Loucy (cell line): ENCODE data around the gene APCDD1.

Experiments used
- H2AFZ ChIP-seq: fragments of 200-600 bp; sonication (generic); 2 replicates; pipeline ENCODE4 v1.6.0; 2016; ENCODE audit warnings: antibody characterized with exemption, mild to moderate bottlenecking, low read length, moderate library complexity
- H3F3A ChIP-seq: fragments of 200-600 bp; 2 replicates; pipeline ENCODE4 v1.6.0; 2016; ENCODE audit warnings: antibody characterized with exemption, low read depth, mild to moderate bottlenecking
- H3K27me3 ChIP-seq: fragments of 200-600 bp; sonication (generic); 2 replicates; pipeline ENCODE4 v1.6.1; 2014; ENCODE audit warnings: low read length, mild to moderate bottlenecking; ENCODE audit not compliant: insufficient read depth, poor library complexity, severe bottlenecking
- H3K36me3 ChIP-seq: fragments of 200-600 bp; sonication (generic); 2 replicates; pipeline ENCODE4 v1.6.1; 2016; ENCODE audit warnings: low read length; ENCODE audit not compliant: insufficient read depth
- H3K4me1 ChIP-seq: fragments of 200-600 bp; sonication (generic); 2 replicates; pipeline ENCODE4 v1.5.1; 2014; ENCODE audit warnings: low read length, mild to moderate bottlenecking; ENCODE audit not compliant: insufficient read depth, poor library complexity, severe bottlenecking
- H3K4me2 ChIP-seq: fragments of 200-600 bp; sonication (generic); 2 replicates; pipeline ENCODE4 v1.6.0; 2014; ENCODE audit warnings: antibody characterized with exemption, low read length, low read depth, mild to moderate bottlenecking; ENCODE audit not compliant: poor library complexity, severe bottlenecking
- H3K4me3 ChIP-seq: fragments of 200-600 bp; sonication (generic); 2 replicates; pipeline ENCODE4 v1.5.1; 2014; ENCODE audit warnings: low read length, mild to moderate bottlenecking, mixed read lengths; ENCODE audit not compliant: poor library complexity, severe bottlenecking
- H3K79me2 ChIP-seq: fragments of 200-600 bp; sonication (generic); 2 replicates; pipeline ENCODE4 v1.6.1; 2014; ENCODE audit warnings: low read length; ENCODE audit not compliant: insufficient read depth
- H3K9ac ChIP-seq: fragments of 200-600 bp; sonication (generic); 2 replicates; pipeline ENCODE4 v1.6.0; 2014; ENCODE audit warnings: mild to moderate bottlenecking, low read depth, low read length, moderate library complexity; ENCODE audit not compliant: poor library complexity, severe bottlenecking
- H3K9me2 ChIP-seq: fragments of 200-600 bp; sonication (generic); replicated peaks from 2 replicates; pipeline ENCODE4 v1.6.1; 2016; ENCODE audit warnings: low read depth, low read length, mixed read lengths
- H3K9me3 ChIP-seq: fragments of 200-600 bp; sonication (generic); 2 replicates; pipeline ENCODE4 v1.6.1; 2014; ENCODE audit warnings: mild to moderate bottlenecking, antibody characterized with exemption, low read length, low read depth; ENCODE audit not compliant: insufficient read depth
- H4K20me1 ChIP-seq: fragments of 200-600 bp; sonication (generic); 2 replicates; pipeline ENCODE4 v1.6.0; 2014; ENCODE audit warnings: antibody characterized with exemption, low read length, mild to moderate bottlenecking; ENCODE audit not compliant: insufficient read depth, poor library complexity, severe bottlenecking
- CTCF ChIP-seq: fragments of 200-600 bp; sonication (generic); conservative IDR thresholded peaks from 2 replicates; pipeline ENCODE4 v1.5.1; 2014; ENCODE audit warnings: mild to moderate bottlenecking, antibody characterized with exemption, low read length
- EZH2phosphoT487 ChIP-seq: fragments of 200-600 bp; IDR thresholded peaks from 2 replicates; pipeline ENCODE4 v1.6.1; 2018; ENCODE audit warnings: antibody characterized with exemption, mild to moderate bottlenecking, moderate library complexity, borderline replicate concordance

Gene APCDD1

DNA sequence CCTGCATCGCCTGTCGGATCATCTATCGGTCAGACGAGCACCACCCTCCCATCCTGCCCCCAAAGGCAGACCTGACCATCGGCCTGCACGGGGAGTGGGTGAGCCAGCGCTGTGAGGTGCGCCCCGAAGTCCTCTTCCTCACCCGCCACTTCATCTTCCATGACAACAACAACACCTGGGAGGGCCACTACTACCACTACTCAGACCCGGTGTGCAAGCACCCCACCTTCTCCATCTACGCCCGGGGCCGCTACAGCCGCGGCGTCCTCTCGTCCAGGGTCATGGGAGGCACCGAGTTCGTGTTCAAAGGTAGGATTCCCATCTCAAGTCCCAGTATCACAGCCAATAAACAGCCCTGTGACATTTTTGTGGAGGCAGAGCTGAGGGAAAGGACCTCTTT is 31.0 kb downstream of the APCDD1 start:
- Histone ChIP-seq H3K9me2 (no peaks in the 10 kb centered on the region), H3F3A (peaks cover 5% of the 10 kb centered on the region), H3K27me3 (no peaks in the 10 kb centered on the region), H3K36me3 (no peaks in the 10 kb centered on the region), H4K20me1 (no peaks in the 10 kb centered on the region), H3K9me3 (no peaks in the 10 kb centered on the region), H3K79me2 (no peaks in the 10 kb centered on the region), H3K4me2 (no peak overlapping the region), H3K9ac (no peak overlapping the region), H3K4me1 (peaks cover 62% of the 10 kb centered on the region), H2AFZ (no peak overlapping the region), H3K4me3 (no peak overlapping the region)
- no peak for TF ChIP-seq CTCF
- TF ChIP-seq EZH2phosphoT487, result no peak

DNA sequence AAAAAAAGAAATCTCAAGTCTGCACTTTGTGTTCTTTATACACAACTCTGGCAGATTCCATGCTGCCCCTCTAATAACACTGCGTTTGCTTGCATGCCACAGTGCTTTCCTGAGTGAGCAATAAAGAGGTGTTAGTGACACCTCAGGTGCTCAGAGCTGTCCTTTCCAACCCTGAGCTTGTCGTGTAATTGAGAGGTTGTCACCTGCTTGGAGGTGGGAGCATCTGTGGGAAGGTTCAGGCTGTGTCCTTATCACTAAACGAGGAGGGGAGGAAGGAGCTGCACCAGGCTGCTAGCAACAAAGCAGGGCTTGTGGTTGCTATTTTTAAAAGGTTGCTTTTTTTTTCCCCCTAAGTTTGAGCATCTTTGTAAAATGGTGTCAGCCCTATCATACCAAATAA is 31.9 kb downstream of the APCDD1 start:
- no peak overlapping the region for H3K4me2 ChIP-seq
- H4K20me1 ChIP-seq, result no peaks in the 10 kb centered on the region
- no peak overlapping the region for H3K4me3 ChIP-seq
- H3K9me3 ChIP-seq, result no peaks in the 10 kb centered on the region
- TF ChIP-seq CTCF (no peak), EZH2phosphoT487 (no peak)
- no peaks in the 10 kb centered on the region for H3K79me2 ChIP-seq
- no peak overlapping the region; the same call in 1 of the 2 replicates for H2AFZ ChIP-seq
- no peaks in the 10 kb centered on the region for H3K27me3 ChIP-seq
- H3K9me2 ChIP-seq, result no peaks in the 10 kb centered on the region
- H3K9ac ChIP-seq, result no peak overlapping the region
- peaks cover 69% of the 10 kb centered on the region for H3K4me1 ChIP-seq
- H3K36me3 ChIP-seq, result no peaks in the 10 kb centered on the region
- H3F3A ChIP-seq, result peaks cover 5% of the 10 kb centered on the region

GRCh38 chr18:10487154-10487553 is 32.7 kb downstream of the APCDD1 start:
- Histone ChIP-seq H3K9me3 (no peaks in the 10 kb centered on the region), H3K36me3 (no peaks in the 10 kb centered on the region), H3K4me1 (peaks cover 63% of the 10 kb centered on the region), H3K9ac (no peak overlapping the region), H4K20me1 (no peaks in the 10 kb centered on the region), H3K79me2 (no peaks in the 10 kb centered on the region), H2AFZ (no peak overlapping the region), H3K9me2 (no peaks in the 10 kb centered on the region), H3K4me2 (no peak overlapping the region), H3F3A (peaks cover 5% of the 10 kb centered on the region), H3K4me3 (no peak overlapping the region), H3K27me3 (no peaks in the 10 kb centered on the region)
- no peak for TF ChIP-seq CTCF
